Panc1 (cell line): ENCODE data around the gene SRCIN1. TPM values are rescaled to one million over a fixed set of nuclear protein-coding genes. Genes with fewer than 3 reads are reported as not detected.

Experiments used
- ATAC-seq: fragments of 200-7000 bp; cut with Tn5 transposase; 2 replicates; pipeline ENCODE4 v1.9.1; 2020; ENCODE audit warnings: mild to moderate bottlenecking, moderate library complexity
- BruUV-seq: library from RNA; stranded (reverse); fragments of 400-500 nt; replicated peaks from 2 replicates; lab custom pipeline; 2021; lab: Mats Ljungman, UMichigan
- CTCF ChIA-PET: fragments of 300-600 bp; sonication (Branson Sonifier 250); formaldehyde crosslinking; loops from one replicate; lab custom pipeline; 2022; ENCODE audit warnings: antibody characterized with exemption; lab: Charles Lee
- POLR2A ChIA-PET: fragments of 300-600 bp; sonication (Branson Sonifier 250); formaldehyde crosslinking; loops from one replicate; lab custom pipeline; 2022; ENCODE audit warnings: antibody characterized with exemption; lab: Charles Lee
- DNase-seq: peaks from one replicate; pipeline ENCODE4 v3.0.0-alpha.2; 2010; ENCODE audit warnings: low read depth, low spot score
- H3K27ac ChIP-seq: 2 replicates; pipeline ENCODE4 v1.5.1; 2011; ENCODE audit warnings: mild to moderate bottlenecking, low read length, inconsistent platforms
- H3K27me3 ChIP-seq: fragments of 200-500 bp; sonication (Bioruptor generic); 2 replicates; pipeline ENCODE4 v1.6.0; 2014; ENCODE audit warnings: low read length, inconsistent platforms; ENCODE audit not compliant: control insufficient read depth, insufficient read depth
- H3K36me3 ChIP-seq: fragments of 200-500 bp; sonication (Bioruptor generic); 2 replicates; pipeline ENCODE4 v1.5.1; 2014; ENCODE audit warnings: inconsistent platforms, mild to moderate bottlenecking, low read length, moderate library complexity; ENCODE audit not compliant: control insufficient read depth, insufficient read depth
- H3K4me1 ChIP-seq: 2 replicates; pipeline ENCODE4 v1.5.1; 2011; ENCODE audit warnings: inconsistent platforms, mild to moderate bottlenecking, low read length, moderate library complexity; ENCODE audit not compliant: control insufficient read depth, insufficient read depth
- H3K4me3 ChIP-seq, 2 experiments: 2 replicates each; pipeline ENCODE4 v1.5.1; 2011 to 2012; ENCODE audit warnings: low read depth in 2 of 2, low read length in 2 of 2, mild to moderate bottlenecking in 2 of 2, inconsistent platforms in 1 of 2, moderate library complexity in 1 of 2
- H3K9me3 ChIP-seq: fragments of 200-500 bp; sonication (Bioruptor generic); 2 replicates; pipeline ENCODE4 v1.5.1; 2014; ENCODE audit warnings: low read depth, mild to moderate bottlenecking, inconsistent platforms, low read length, moderate library complexity; ENCODE audit not compliant: control insufficient read depth, insufficient read depth
- POLR2AphosphoS5 ChIP-seq: IDR thresholded peaks from 2 replicates; pipeline ENCODE4 v1.6.1; 2012; ENCODE audit warnings: mild to moderate bottlenecking, low read depth, low read length, moderate library complexity
- SIN3A ChIP-seq: IDR thresholded peaks from 2 replicates; pipeline ENCODE4 v1.6.1; 2012; ENCODE audit warnings: low read depth, mild to moderate bottlenecking, low read length, moderate library complexity, borderline replicate concordance; ENCODE audit not compliant: insufficient read depth
- TCF7L2 ChIP-seq: IDR thresholded peaks from 2 replicates; pipeline ENCODE4 v1.6.1; 2011; ENCODE audit warnings: mild to moderate bottlenecking, low read depth, low read length, inconsistent platforms
- in situ Hi-C: cut with HindIII; loops from 2 replicates; pipeline ENCODE4 v1.10.0; 2016; ENCODE audit warnings: low sequenced_read_pairs, low pct_unique_long_range_greater_than_20kb
- intact Hi-C: fragments of 100-400 bp; cut with micrococcal nuclease; formaldehyde crosslinking; loops from one replicate; pipeline ENCODE4 v1.10.0; 2022; ENCODE audit not compliant: unreplicated experiment
- total RNA-seq: library from RNA; stranded (reverse); gene quantifications from one replicate; pipeline ENCODE4 v1.2.1, GENCODE V29; 2021; ENCODE audit not compliant: unreplicated experiment
- TF ChIP-seq, protein P1 (sequence below), 2 experiments: IDR thresholded peaks; 2 replicates each; pipeline ENCODE4 v1.6.1; 2011 to 2012; ENCODE audit warnings: low read depth in 2 of 2, control low read depth in 1 of 2, low read length in 1 of 2, mild to moderate bottlenecking in 1 of 2, moderate library complexity in 1 of 2; ENCODE audit not compliant: insufficient read depth in 1 of 2
- TF ChIP-seq, protein P2 (sequence below): fragments of 450-650 bp; IDR thresholded peaks from 2 replicates; pipeline ENCODE4 v1.5.1; 2017; ENCODE audit warnings: mild to moderate bottlenecking

The SRCIN1 gene
- total RNA-seq, 1 experiment from 2014 or later = 12.8 TPM

- Histone ChIP-seq H3K36me3 (no peaks in the 10 kb centered on the region), H3K4me1 (peaks cover 10% of the 10 kb centered on the region), H3K27ac (no peak overlapping the region), H3K27me3 (no peaks in the 10 kb centered on the region), H3K4me3 (no peak overlapping the region), H3K9me3 (no peaks in the 10 kb centered on the region)
- CTCF ChIA-PET = no interaction called here
- intact Hi-C loops = no loop called here
- no peak for ATAC-seq
- POLR2A ChIA-PET = no interaction called here
- no peak for DNase-seq
- no peak for TF ChIP-seq TCF7L2
- no peak for TF ChIP-seq POLR2AphosphoS5
- no peak for TF ChIP-seq SIN3A
- TF ChIP-seq, protein P1, sequence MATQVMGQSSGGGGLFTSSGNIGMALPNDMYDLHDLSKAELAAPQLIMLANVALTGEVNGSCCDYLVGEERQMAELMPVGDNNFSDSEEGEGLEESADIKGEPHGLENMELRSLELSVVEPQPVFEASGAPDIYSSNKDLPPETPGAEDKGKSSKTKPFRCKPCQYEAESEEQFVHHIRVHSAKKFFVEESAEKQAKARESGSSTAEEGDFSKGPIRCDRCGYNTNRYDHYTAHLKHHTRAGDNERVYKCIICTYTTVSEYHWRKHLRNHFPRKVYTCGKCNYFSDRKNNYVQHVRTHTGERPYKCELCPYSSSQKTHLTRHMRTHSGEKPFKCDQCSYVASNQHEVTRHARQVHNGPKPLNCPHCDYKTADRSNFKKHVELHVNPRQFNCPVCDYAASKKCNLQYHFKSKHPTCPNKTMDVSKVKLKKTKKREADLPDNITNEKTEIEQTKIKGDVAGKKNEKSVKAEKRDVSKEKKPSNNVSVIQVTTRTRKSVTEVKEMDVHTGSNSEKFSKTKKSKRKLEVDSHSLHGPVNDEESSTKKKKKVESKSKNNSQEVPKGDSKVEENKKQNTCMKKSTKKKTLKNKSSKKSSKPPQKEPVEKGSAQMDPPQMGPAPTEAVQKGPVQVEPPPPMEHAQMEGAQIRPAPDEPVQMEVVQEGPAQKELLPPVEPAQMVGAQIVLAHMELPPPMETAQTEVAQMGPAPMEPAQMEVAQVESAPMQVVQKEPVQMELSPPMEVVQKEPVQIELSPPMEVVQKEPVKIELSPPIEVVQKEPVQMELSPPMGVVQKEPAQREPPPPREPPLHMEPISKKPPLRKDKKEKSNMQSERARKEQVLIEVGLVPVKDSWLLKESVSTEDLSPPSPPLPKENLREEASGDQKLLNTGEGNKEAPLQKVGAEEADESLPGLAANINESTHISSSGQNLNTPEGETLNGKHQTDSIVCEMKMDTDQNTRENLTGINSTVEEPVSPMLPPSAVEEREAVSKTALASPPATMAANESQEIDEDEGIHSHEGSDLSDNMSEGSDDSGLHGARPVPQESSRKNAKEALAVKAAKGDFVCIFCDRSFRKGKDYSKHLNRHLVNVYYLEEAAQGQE (IDR thresholded peaks at IDR 0.05; ENCODE audit: insufficient read depth in 1 of 2, low read depth in 2 of 2, low read length in 1 of 2) = no peak
- TF ChIP-seq, protein P2, sequence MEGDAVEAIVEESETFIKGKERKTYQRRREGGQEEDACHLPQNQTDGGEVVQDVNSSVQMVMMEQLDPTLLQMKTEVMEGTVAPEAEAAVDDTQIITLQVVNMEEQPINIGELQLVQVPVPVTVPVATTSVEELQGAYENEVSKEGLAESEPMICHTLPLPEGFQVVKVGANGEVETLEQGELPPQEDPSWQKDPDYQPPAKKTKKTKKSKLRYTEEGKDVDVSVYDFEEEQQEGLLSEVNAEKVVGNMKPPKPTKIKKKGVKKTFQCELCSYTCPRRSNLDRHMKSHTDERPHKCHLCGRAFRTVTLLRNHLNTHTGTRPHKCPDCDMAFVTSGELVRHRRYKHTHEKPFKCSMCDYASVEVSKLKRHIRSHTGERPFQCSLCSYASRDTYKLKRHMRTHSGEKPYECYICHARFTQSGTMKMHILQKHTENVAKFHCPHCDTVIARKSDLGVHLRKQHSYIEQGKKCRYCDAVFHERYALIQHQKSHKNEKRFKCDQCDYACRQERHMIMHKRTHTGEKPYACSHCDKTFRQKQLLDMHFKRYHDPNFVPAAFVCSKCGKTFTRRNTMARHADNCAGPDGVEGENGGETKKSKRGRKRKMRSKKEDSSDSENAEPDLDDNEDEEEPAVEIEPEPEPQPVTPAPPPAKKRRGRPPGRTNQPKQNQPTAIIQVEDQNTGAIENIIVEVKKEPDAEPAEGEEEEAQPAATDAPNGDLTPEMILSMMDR = no peak
- in situ Hi-C loops = no loop called here
- no TSS peak for BruUV-seq
Observed at GRCh38 chr17:38569701-38570512, 35.8 kb downstream of the SRCIN1 start.

- no peak overlapping the region for H3K27ac ChIP-seq
- H3K36me3 ChIP-seq = no peaks in the 10 kb centered on the region
- in situ Hi-C loops = no loop called here
- intact Hi-C loops = no loop called here
- TF ChIP-seq, protein P1 (IDR thresholded peaks at IDR 0.05; ENCODE audit: insufficient read depth in 1 of 2, low read depth in 2 of 2, low read length in 1 of 2) = no peak
- TF ChIP-seq SIN3A (no peak), POLR2AphosphoS5 (no peak), TCF7L2 (no peak)
- TF ChIP-seq, protein P2 = no peak
- ATAC-seq (no peak), DNase-seq (no peak)
- H3K4me3 ChIP-seq = no peak overlapping the region
- CTCF ChIA-PET = no interaction called here
- peaks cover 10% of the 10 kb centered on the region for H3K4me1 ChIP-seq
- POLR2A ChIA-PET = no interaction called here
- H3K9me3 ChIP-seq = no peaks in the 10 kb centered on the region
- H3K27me3 ChIP-seq = no peaks in the 10 kb centered on the region
- no TSS peak for BruUV-seq
Observed at GRCh38 chr17:38568845-38569510, 36.8 kb downstream of the SRCIN1 start.
